Embryonic facial prominence (tissue), 1 donor: Measurements from ENCODE around the gene TLK2.

Source experiments
- DNase-seq: peaks from one replicate; pipeline ENCODE4 v3.0.0-alpha.2; 2016; ENCODE audit errors: extremely low spot score

Gene TLK2

DNA sequence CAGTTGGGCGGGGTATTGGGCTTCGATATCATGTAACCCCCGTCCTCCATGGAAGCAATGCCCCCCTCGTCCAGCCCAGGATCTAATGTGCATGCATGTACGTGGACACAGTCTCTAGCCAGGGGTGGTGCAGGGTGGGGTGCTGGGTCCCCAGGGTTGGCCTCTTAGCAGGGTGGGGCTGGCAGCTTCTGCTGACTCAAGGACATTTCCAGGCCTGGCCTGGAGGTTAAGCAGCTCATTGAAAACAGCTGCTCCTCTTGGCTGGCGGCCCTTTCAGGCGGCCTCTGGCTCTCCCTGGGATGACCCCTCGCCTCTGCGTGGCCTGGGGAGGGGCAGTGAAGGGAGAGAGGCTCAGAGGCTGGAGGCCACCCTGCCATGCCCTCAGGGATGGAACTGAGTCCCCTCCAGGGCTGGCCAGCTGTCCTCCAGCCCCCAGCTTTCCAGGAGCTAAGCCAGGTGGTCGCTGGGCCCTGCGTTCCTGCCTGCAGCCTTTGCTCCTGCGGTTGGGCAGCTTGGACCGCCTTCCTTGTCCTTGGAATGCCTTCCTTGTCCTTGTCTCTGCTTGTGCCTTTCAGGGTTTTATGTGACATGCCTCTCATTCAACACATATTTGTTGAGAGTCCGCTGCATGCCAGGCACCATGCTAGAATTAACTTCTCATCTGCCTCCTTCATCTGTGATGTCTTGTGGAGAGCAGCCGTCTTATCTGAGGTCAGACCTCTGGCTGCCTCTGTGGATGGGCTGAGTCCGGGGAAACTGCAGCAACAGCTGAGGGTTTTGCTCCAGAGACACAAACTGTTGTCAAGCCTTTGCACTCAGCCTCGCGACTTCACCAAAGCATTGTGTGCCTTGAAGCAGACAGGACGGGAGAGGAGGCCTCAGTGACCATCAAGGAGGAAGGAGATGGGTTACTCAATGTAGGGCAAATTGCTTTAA lies 175.5 kb downstream of the TLK2 start:
- DNase-seq, result no peak

DNA sequence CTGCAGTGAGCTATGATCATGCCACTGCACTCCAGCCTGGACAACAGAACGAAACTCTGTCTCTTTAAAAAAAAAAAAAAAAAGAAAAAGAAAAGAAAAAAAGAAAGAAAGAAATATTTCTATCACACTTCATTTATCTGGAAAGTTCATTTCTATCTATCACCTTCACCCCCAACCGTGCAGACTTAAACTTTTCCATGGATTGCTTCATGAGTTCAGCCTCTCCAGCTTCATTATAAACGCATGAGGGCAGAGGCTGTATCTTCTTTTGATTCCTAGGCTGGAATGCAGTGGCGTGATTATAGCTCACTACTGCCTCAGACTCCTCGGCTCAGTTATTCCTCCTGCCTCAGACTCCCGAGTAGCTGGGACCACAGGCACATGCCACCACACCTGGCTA lies 177.0 kb downstream of the TLK2 start:
- no peak for DNase-seq

DNA sequence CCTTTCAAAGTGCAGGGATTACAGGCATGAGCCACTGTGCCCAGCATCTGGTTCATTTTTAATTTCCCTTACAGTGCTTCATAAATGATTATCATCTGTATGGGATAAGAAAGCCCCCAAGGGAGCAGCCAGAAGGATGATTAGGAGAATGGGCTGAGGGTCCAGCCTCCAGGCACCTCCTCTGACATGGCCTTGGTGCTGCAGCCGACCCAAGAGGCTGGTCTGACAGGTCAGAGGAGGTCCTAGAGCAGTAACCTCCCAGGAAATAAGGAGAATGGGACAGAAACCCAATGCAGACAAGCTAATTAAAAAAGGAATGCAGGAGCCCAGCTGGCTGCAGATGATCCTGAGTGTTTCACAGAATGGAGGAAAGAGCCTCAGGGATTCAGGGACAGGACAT lies 177.8 kb downstream of the TLK2 start:
- DNase-seq, result no peak

DNA sequence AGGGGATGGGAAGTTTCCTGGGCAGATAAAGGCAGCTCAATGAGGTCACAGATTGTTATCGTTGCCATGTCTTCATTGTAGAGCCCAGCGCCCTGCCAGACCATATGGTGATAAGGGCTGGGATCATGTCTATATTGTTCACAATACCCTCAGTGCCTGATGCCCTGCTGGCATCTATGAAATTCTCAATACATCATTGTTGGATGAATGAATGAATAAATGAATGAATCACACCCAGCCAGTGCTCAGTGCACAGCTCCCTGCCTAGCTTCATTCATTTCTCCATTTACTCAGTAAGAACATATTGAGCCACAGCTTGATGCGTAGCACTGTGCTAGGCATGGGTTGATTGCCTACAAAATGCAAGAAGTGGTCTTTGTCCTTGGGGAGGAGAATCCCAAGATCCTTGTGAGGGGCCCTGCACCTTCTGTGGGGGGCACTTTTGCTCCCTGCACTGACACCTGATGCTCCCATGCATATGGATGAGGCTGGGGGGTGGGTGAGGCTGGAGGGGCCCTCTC lies 178.6 kb downstream of the TLK2 start:
- no peak for DNase-seq

DNA sequence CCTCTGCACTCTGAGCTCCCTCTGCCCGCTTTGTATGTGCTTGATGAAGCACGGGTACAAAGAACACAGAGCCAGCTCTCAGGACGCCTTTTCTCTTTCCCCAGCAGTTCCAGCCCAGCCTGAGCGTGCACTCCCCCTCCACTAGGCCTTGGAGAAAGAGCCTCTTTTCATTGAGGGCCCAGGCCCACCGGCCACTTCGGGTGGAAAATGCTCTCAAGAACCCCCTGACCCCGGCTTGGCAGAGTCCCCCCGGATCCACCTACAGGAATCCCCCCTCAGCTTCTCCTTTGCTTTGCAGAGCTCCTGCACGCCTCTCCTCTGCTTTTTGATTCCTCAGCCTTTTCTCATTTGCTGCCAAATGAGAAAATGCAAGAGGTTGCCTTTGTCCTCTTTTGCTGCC lies 179.1 kb downstream of the TLK2 start:
- DNase-seq, result no peak

DNA sequence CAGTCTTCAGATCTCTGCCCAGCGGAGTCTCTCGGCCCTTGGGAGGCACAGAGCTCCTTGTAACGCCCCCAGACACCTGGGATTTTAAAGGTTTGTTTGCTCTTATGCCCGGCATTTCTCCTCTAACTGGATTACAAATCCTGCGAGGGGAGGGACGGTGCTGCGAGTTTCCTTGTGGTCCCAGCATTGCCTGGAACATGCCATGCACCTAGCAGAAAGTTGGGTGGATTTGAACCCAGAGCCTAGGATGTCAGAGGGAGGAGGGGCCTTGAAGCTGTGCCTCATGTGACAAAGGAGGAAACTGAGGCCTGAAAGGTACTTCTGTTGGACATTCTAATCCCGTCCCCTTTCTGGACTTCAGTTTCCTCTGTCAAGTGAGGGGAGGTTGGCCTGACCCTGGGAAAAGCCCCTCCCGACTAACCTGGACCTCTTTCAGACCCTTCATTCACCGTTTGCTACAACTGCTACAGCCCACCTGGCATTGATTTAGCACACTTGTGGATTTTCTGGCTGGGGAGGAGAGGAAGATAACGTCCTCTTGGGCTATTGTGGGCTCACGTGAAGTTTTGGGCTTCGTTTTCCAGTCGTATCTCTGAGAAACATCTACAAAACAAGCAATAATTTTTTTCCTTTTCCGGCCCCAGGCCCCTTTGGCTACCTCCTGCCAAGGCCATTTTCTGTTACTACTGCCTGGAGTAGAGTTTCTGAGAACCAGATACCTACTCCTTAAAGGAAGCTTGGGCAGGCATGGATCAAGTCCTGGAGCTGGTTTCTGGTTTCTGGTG lies 179.7 kb downstream of the TLK2 start:
- no peak for DNase-seq

DNA sequence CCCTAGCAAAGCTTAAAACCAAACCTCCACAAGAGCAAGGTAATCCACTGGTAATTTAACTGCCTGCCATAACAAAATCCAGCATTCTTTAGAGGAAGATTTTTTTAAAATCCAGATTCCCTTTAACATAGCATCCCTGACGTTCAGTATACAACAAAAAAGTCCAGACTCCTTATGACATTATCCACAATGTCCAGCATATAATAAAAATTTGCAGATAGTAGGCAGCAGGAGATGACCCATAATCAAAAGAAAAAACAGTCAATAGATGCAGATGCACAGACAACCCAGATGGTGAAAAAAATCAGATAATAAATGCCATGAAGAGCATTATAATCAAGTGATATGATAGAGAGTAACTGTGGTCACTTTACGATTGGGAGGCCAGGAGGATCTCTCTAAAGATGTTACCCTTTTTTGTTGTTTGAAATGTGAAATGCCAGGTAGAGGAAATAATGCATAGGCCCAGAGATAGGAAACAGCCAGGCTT lies 182.0 kb downstream of the TLK2 start:
- no peak for DNase-seq

DNA sequence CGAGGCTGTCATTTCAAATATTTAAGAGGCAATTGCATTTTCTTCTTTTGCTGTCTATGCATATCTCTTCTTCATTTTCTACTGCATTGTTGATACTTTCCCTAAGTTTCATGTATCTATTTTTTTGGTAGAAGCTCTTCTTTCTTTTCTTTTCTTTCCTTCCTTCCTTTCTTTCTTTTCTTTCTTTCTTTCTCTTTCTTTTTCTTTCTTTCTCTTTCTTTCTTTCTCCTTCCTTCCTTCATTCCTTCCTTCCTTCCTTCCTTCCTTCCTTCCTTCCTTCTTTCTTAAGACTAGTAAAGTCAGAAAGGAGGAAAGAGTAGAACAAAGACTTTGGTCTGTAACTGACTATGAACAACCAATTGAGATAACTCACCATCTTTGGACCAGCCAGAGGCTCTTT lies 182.7 kb downstream of the TLK2 start:
- DNase-seq, result no peak

DNA sequence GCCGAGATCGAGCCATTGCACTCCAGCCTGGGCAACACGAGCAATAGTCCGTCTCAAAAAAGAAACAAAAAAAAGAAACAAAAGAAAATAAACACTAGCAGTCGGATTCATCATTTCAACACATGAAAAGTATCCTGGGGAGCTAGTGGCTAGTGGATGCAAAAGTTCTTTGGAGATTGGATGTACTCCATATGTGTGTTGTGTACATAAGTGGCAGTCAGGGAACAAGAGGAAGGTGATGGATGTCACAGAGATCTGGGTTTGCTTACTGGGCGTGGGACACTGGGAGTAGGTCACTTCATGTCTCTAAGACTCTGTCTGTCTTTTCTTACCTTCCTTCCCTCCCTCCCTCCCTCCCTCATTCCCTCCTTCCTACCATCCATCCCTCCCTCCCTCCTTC lies 184.2 kb downstream of the TLK2 start:
- no peak for DNase-seq
